ENCODE data around the gene TSPAN5. TPM values are rescaled to one million over a fixed set of nuclear protein-coding genes. Genes with fewer than 3 reads are reported as not detected.

The TSPAN5 gene
- total RNA-seq, 4 donors from 2014 or later, result 2.1 to 5.8 (median 3.8) TPM

DNA sequence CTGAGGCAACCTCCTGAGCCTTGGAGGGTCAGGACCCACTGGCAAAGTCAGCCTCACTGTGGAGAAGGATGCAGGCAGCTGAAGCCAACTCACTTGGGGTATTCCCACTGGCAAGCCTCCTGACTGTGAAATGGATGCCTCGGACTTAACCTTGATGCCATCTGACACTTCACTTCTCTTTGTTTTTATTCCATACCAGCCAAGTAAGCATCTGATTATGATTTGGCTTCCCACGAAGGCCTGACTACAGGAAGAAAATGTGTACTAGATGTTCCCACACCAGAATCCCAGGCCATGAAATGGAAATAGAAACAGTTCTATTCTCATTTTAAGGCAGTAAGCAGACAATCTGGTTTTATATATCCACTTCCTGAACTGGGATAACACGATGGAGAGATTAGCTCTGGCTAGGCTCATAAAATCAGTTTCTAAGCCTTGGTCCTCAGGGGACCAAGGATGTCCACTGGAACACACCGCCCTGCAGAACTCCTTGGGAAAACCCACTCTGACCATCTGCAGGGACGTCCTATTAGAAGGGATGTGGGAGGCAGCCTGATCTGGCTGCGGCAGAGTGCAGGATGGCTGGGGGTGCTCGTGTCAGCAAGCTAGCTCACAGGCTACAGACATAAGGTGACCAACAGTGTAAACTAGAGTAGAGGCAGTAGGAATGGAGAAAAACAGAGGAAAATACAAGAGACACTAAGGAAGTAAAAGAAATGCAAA lies 89.3 kb downstream of the TSPAN5 start:
- Histone ChIP-seq H3K27me3 (no peaks in the 10 kb centered on the region), H3K4me1 (peaks cover 0 to 6% (median 0%) of the 10 kb centered on the region in 4 donors), H3K36me3 (no peaks in the 10 kb centered on the region), H3K9me3 (no peaks in the 10 kb centered on the region), H3K4me3 (no peak overlapping the region), H3K27ac (no peak overlapping the region)
- DNase-seq, result no peak
- no peak for TF ChIP-seq POLR2A (IDR thresholded peaks at IDR 0.05)
- TF ChIP-seq, protein P1, sequence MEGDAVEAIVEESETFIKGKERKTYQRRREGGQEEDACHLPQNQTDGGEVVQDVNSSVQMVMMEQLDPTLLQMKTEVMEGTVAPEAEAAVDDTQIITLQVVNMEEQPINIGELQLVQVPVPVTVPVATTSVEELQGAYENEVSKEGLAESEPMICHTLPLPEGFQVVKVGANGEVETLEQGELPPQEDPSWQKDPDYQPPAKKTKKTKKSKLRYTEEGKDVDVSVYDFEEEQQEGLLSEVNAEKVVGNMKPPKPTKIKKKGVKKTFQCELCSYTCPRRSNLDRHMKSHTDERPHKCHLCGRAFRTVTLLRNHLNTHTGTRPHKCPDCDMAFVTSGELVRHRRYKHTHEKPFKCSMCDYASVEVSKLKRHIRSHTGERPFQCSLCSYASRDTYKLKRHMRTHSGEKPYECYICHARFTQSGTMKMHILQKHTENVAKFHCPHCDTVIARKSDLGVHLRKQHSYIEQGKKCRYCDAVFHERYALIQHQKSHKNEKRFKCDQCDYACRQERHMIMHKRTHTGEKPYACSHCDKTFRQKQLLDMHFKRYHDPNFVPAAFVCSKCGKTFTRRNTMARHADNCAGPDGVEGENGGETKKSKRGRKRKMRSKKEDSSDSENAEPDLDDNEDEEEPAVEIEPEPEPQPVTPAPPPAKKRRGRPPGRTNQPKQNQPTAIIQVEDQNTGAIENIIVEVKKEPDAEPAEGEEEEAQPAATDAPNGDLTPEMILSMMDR (IDR thresholded peaks at IDR 0.05), result no peak

DNA sequence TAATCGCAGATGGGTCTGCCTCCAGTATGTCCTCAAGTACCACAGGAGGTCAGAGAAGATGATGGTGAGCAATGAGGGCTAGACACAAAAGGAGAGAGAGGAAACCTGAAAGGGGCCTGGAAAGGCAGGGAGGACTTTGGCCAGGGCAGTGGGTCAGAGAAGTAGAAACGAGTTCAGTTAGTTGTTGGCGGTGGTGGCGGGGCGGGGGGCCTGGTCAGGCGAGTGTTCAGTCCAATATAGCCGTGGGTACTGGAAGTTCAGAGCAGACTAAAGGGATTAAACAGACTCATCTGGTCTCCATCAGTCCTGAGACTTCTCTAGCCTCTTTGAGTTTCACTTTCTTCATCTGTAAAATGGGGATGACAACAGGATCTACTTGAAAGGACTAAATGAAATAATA lies 90.8 kb downstream of the TSPAN5 start:
- peaks cover 0 to 6% (median 0%) of the 10 kb centered on the region in 4 donors for H3K4me1 ChIP-seq
- H3K27ac ChIP-seq, result no peak overlapping the region
- no peaks in the 10 kb centered on the region for H3K27me3 ChIP-seq
- H3K36me3 ChIP-seq, result no peaks in the 10 kb centered on the region
- no peaks in the 10 kb centered on the region for H3K9me3 ChIP-seq
- no peak for DNase-seq
- TF ChIP-seq, protein P1 (IDR thresholded peaks at IDR 0.05), result no peak
- no peak for TF ChIP-seq POLR2A (IDR thresholded peaks at IDR 0.05)
- no peak overlapping the region for H3K4me3 ChIP-seq

DNA sequence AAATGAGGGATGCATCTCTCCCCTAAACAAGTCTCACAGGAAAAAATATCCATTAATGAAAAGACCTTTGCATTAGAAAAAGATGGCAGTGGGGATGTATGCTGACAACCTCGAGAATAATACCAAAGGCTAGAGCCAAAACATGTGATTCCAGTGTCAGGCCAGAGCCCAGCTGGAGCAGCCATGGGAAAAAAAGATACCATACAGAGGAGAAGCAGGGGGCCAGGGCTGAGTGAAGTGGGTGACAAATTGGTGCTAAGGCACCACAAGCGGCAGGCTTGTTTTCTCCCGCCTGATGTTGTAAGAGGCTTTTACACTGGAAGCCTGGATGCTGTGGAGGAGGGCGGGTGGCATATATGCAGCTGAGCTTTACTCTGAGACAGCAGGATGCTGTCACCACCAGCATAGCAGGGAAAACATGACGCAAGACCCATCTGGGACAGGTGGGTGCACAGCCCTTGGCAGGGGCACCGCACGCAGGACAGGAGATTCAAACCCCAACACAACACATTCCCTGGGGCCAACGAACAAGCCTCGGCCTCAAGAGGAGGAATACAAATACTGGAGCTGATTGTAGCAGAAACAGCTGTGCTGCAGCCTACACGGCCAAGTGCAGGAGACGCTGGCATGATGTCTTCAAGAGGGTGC lies 91.9 kb downstream of the TSPAN5 start:
- Histone ChIP-seq H3K27ac (no peak overlapping the region), H3K27me3 (no peaks in the 10 kb centered on the region), H3K4me1 (peaks cover 0 to 6% (median 0%) of the 10 kb centered on the region in 4 donors), H3K36me3 (no peaks in the 10 kb centered on the region), H3K9me3 (no peaks in the 10 kb centered on the region), H3K4me3 (no peak overlapping the region)
- no peak for TF ChIP-seq POLR2A (IDR thresholded peaks at IDR 0.05)
- TF ChIP-seq, protein P1 (IDR thresholded peaks at IDR 0.05), result no peak
- DNase-seq, result no peak

DNA sequence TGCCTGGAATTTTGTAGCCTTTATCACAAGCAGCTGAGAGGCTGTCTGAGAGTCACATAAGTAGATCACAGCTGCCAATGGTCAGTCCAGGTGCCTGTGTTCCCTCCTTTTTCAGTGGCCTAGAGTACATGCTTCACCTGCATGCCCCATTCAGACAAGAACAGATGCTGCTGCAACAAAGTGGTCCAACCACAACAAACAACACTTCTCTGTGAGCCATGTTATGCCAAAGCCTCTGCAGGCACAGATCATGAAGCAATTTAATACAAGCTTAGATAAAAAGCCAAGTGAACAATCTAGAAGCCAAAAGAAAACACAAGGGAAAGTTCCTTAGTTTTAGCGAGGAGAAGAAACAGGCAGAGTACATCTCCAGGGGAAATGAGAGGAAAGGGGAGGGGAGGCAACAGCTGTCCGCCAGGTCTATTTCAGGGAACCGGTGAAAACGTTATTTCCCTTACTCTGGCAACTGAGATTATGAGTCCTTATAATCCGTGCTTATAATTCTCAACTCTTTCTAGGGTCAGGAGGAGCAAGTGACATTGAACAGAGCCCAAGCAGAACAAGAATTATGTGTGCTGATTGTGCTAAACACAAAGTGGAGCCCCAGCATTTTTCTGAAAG lies 92.6 kb downstream of the TSPAN5 start:
- H3K4me1 ChIP-seq, result peaks cover 0 to 6% (median 0%) of the 10 kb centered on the region in 4 donors
- no peak for DNase-seq
- H3K27ac ChIP-seq, result no peak overlapping the region
- TF ChIP-seq, protein P1 (IDR thresholded peaks at IDR 0.05), result no peak
- TF ChIP-seq POLR2A (IDR thresholded peaks at IDR 0.05), result no peak
- H3K4me3 ChIP-seq, result no peak overlapping the region
- no peaks in the 10 kb centered on the region for H3K27me3 ChIP-seq
- no peaks in the 10 kb centered on the region for H3K9me3 ChIP-seq
- H3K36me3 ChIP-seq, result no peaks in the 10 kb centered on the region

DNA sequence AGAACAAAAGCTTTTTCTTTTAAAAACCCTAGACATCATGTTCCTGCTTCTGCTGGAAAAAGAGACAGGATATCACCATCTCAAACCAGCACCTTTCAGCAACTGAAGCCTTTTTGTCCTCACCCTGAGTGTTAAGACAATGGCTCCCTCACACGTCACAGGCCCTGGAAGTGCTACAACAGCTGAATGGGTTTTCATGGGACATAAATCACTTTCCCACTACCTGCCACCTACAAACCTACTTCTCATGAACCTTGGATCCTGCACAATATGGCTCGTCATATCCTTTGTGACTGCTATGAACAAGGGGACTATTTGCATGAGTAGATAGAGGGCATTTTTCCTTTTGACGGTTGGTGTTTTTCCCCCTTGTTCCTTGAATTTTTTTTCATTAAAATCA lies 93.6 kb downstream of the TSPAN5 start:
- Histone ChIP-seq H3K27me3 (no peaks in the 10 kb centered on the region), H3K4me1 (peaks cover 0 to 6% (median 0%) of the 10 kb centered on the region in 4 donors), H3K4me3 (no peak overlapping the region), H3K9me3 (no peaks in the 10 kb centered on the region), H3K36me3 (no peaks in the 10 kb centered on the region), H3K27ac (no peak overlapping the region)
- DNase-seq, result no peak
- no peak for TF ChIP-seq POLR2A (IDR thresholded peaks at IDR 0.05)
- TF ChIP-seq, protein P1 (IDR thresholded peaks at IDR 0.05), result no peak
